Activated T-helper 1 cell treated with anti-CD3 and anti-CD28 coated beads, Interleukin-12 subunit alpha, Interleukin-12 subunit beta, Interleukin-2, Interleukin-4 antibody, amounts not matched to agents 30 ng/mL and 10 ng/mL and 1 ng/mL, durations not matched to agents 14 hours and 24 hours and 36 hours (primary cell): Measurements from ENCODE around the gene ISYNA1. TPM values are rescaled to one million over a fixed set of nuclear protein-coding genes. Genes with fewer than 3 reads are reported as not detected.
A peak's percentile ranks its signal among the peaks of the same experiment; 100 is the strongest.
"Not testable (repeated sequence)": the region's sequence is repeated elsewhere in the genome, so short reads cannot be mapped to it uniquely, and the experiment has no call there.

Source experiments
- DNase-seq: peaks from one replicate; pipeline ENCODE4 v3.0.0; 2021; ENCODE audit warnings: low spot score
- H3K27ac Mint-ChIP-seq: one replicate; pipeline ENCODE4 v1.8.0; 2021; ENCODE audit warnings: mild to moderate bottlenecking, mixed read lengths
- H3K27me3 Mint-ChIP-seq: one replicate; pipeline ENCODE4 v1.8.0; 2022; ENCODE audit warnings: mild to moderate bottlenecking, moderate library complexity, mixed read lengths; ENCODE audit not compliant: insufficient read depth
- H3K36me3 Mint-ChIP-seq: one replicate; pipeline ENCODE4 v1.8.0; 2021; ENCODE audit warnings: low read depth, mixed read lengths
- H3K4me1 Mint-ChIP-seq: one replicate; pipeline ENCODE4 v1.8.0; 2021; ENCODE audit warnings: low read depth, mixed read lengths
- H3K4me3 Mint-ChIP-seq: one replicate; pipeline ENCODE4 v1.8.0; 2021; ENCODE audit warnings: mild to moderate bottlenecking, moderate library complexity, mixed read lengths
- H3K9me3 Mint-ChIP-seq: one replicate; pipeline ENCODE4 v1.8.0; 2021; ENCODE audit warnings: mixed read lengths
- intact Hi-C: fragments of 100-400 bp; cut with micrococcal nuclease; formaldehyde crosslinking; loops from one replicate; pipeline ENCODE4 v1.15.1; 2024
- total RNA-seq: library from RNA; stranded (reverse); gene quantifications from 2 replicates; pipeline ENCODE4 v1.2.3, GENCODE V29; 2022

Gene ISYNA1
- total RNA-seq, 1 donor from 2014 or later = 9.0 TPM

GRCh38 chr19:18416778-18417249, 21.1 kb downstream of the ISYNA1 start:
- peak overlapping the region; percentile 92 for H3K27ac Mint-ChIP-seq
- no peaks in the 10 kb centered on the region for H3K9me3 Mint-ChIP-seq
- intact Hi-C loops = loop anchor here (5.0 kb wide), 4 partner anchors 125 to 225 kb away; partner anchors contain the start of gene MPV17L2
- H3K36me3 Mint-ChIP-seq = peaks cover 2% of the 10 kb centered on the region
- peaks cover 61% of the 10 kb centered on the region for H3K4me1 Mint-ChIP-seq
- peaks cover 9% of the 10 kb centered on the region for H3K27me3 Mint-ChIP-seq
- peak; percentile 60 for DNase-seq
- peak overlapping the region; percentile 72 for H3K4me3 Mint-ChIP-seq

GRCh38 chr19:18415178-18415867, 22.6 kb downstream of the ISYNA1 start:
- H3K27me3 Mint-ChIP-seq = peaks cover 15% of the 10 kb centered on the region
- no peaks in the 10 kb centered on the region for H3K9me3 Mint-ChIP-seq
- H3K4me1 Mint-ChIP-seq = peaks cover 51% of the 10 kb centered on the region
- intact Hi-C loops = loop anchor here (5.0 kb wide), 4 partner anchors 123 to 223 kb away; partner anchors contain the start of gene MPV17L2
- no peak overlapping the region for H3K4me3 Mint-ChIP-seq
- DNase-seq = no peak
- peak overlapping the region; percentile 73 for H3K27ac Mint-ChIP-seq
- H3K36me3 Mint-ChIP-seq = peaks cover 2% of the 10 kb centered on the region

GRCh38 chr19:18414504-18415177, 23.3 kb downstream of the ISYNA1 start:
- Mint-ChIP-seq H3K36me3 (peaks cover 2% of the 10 kb centered on the region), H3K4me1 (peaks cover 49% of the 10 kb centered on the region), H3K27ac (peak overlapping the region; percentile 70), H3K9me3 (no peaks in the 10 kb centered on the region), H3K4me3 (no peak overlapping the region), H3K27me3 (peaks cover 15% of the 10 kb centered on the region)
- no peak for DNase-seq
- intact Hi-C loops = loop anchor here (5.0 kb wide), 4 partner anchors 122 to 222 kb away; partner anchors contain the start of gene MPV17L2

GRCh38 chr19:18412610-18413239, 25.2 kb downstream of the ISYNA1 start:
- Mint-ChIP-seq H3K4me3 (no peak overlapping the region), H3K36me3 (peaks cover 2% of the 10 kb centered on the region), H3K27ac (peak overlapping the region; percentile 44), H3K27me3 (peaks cover 13% of the 10 kb centered on the region), H3K9me3 (no peaks in the 10 kb centered on the region), H3K4me1 (peaks cover 36% of the 10 kb centered on the region)
- DNase-seq = no peak
- intact Hi-C loops = no loop called here

GRCh38 chr19:18408053-18408476, 29.9 kb downstream of the ISYNA1 start:
- Mint-ChIP-seq H3K27ac (no peak overlapping the region), H3K9me3 (no peaks in the 10 kb centered on the region), H3K4me1 (peaks cover 4% of the 10 kb centered on the region), H3K4me3 (no peak overlapping the region), H3K27me3 (peaks cover 10% of the 10 kb centered on the region), H3K36me3 (no peaks in the 10 kb centered on the region)
- intact Hi-C loops = no loop called here
- no peak for DNase-seq

- Mint-ChIP-seq H3K4me1 (peaks cover 6% of the 10 kb centered on the region), H3K4me3 (no peak overlapping the region)
- intact Hi-C loops = no loop called here
Measured at GRCh38 chr19:18406749-18407148, 31.2 kb downstream of the ISYNA1 start.

GRCh38 chr19:18405754-18406153, 32.2 kb downstream of the ISYNA1 start:
- H3K4me3 Mint-ChIP-seq, H3K9me3 Mint-ChIP-seq, H3K36me3 Mint-ChIP-seq, H3K27me3 Mint-ChIP-seq, DNase-seq, H3K27ac Mint-ChIP-seq, intact Hi-C loops: not testable (repeated sequence)
- H3K4me1 Mint-ChIP-seq = peaks cover 15% of the 10 kb centered on the region

More at GRCh38 chr19:18406749-18407148, 31.2 kb downstream of the ISYNA1 start:
- H3K27me3 Mint-ChIP-seq = peaks cover 6% of the 10 kb centered on the region
- no peak for DNase-seq
- H3K9me3 Mint-ChIP-seq = no peaks in the 10 kb centered on the region
- H3K36me3 Mint-ChIP-seq = no peaks in the 10 kb centered on the region
- no peak overlapping the region for H3K27ac Mint-ChIP-seq

GRCh38 chr19:18402455-18403248, 35.3 kb downstream of the ISYNA1 start:
- H3K27me3 Mint-ChIP-seq = not testable (repeated sequence)

GRCh38 chr19:18401580-18402112, 36.3 kb downstream of the ISYNA1 start:
- no peak overlapping the region for H3K27ac Mint-ChIP-seq
- peaks cover 3% of the 10 kb centered on the region for H3K27me3 Mint-ChIP-seq
- no peaks in the 10 kb centered on the region for H3K36me3 Mint-ChIP-seq
- H3K9me3 Mint-ChIP-seq = no peaks in the 10 kb centered on the region
- no peak for DNase-seq
- H3K4me3 Mint-ChIP-seq = no peak overlapping the region
- H3K4me1 Mint-ChIP-seq = peaks cover 13% of the 10 kb centered on the region
- intact Hi-C loops = loop anchor here (1.0 kb wide), 1 partner anchor 9 kb away; no protein-coding TSS in a partner anchor

More at GRCh38 chr19:18402455-18403248, 35.3 kb downstream of the ISYNA1 start:
- intact Hi-C loops, H3K9me3 Mint-ChIP-seq, DNase-seq, H3K4me3 Mint-ChIP-seq, H3K27ac Mint-ChIP-seq, H3K36me3 Mint-ChIP-seq: not testable (repeated sequence)
- H3K4me1 Mint-ChIP-seq = peaks cover 13% of the 10 kb centered on the region

- Mint-ChIP-seq H3K4me1 (peaks cover 13% of the 10 kb centered on the region), H3K27ac (no peak overlapping the region), H3K4me3 (no peak overlapping the region), H3K36me3 (no peaks in the 10 kb centered on the region), H3K27me3 (peaks cover 3% of the 10 kb centered on the region), H3K9me3 (no peaks in the 10 kb centered on the region)
- intact Hi-C loops = no loop called here
- no peak for DNase-seq
Measured at GRCh38 chr19:18399008-18399407, 38.9 kb downstream of the ISYNA1 start.

- H3K36me3 Mint-ChIP-seq = no peaks in the 10 kb centered on the region
- peaks cover 8% of the 10 kb centered on the region for H3K27me3 Mint-ChIP-seq
- intact Hi-C loops = loop anchor here (1.0 kb wide), 1 partner anchor 9 kb away; no protein-coding TSS in a partner anchor
- H3K9me3 Mint-ChIP-seq = no peaks in the 10 kb centered on the region
- DNase-seq = no peak
- H3K27ac Mint-ChIP-seq = no peak within 1 kb of the TSS
- no peak within 1 kb of the TSS for H3K4me3 Mint-ChIP-seq
- H3K4me1 Mint-ChIP-seq = peaks cover 13% of the 10 kb centered on the region
Measured at GRCh38 chr19:18397242-18398202, 40.4 kb downstream of the ISYNA1 start, which contains the start of gene LRRC25. TSS of gene LRRC25 (minus strand) at chr19:18397622. CDS start at chr19:18396963, 659 bp downstream.
